GM19438 (cell line): ENCODE results near the gene PCSK1.
"Not testable (repeated sequence)": the region's sequence is repeated elsewhere in the genome, so short reads cannot be mapped to it uniquely, and the experiment has no call there.

Experiments
- ATAC-seq: cut with Tn5 transposase; IDR thresholded peaks from one replicate; pipeline ENCODE4 v1.9.1; 2021; ENCODE audit warnings: low read depth; ENCODE audit not compliant: unreplicated experiment

PCSK1 gene

GRCh38 chr5:96427824-96428223 is 5.2 kb downstream of the PCSK1 start:
- no peak for ATAC-seq

- no peak for ATAC-seq
These were observed 6.2 kb downstream of the PCSK1 start for GRCh38 chr5:96426831-96427230.

GRCh38 chr5:96425443-96425842 is 7.6 kb downstream of the PCSK1 start:
- ATAC-seq = no peak

- no peak for ATAC-seq
These were observed 17.2 kb downstream of the PCSK1 start for GRCh38 chr5:96415897-96416296.

GRCh38 chr5:96412868-96413449 is 20.1 kb downstream of the PCSK1 start:
- no peak for ATAC-seq

- ATAC-seq = no peak
These were observed 23.0 kb downstream of the PCSK1 start for GRCh38 chr5:96410013-96410412.

GRCh38 chr5:96408841-96409538 is 24.1 kb downstream of the PCSK1 start:
- no peak for ATAC-seq

GRCh38 chr5:96408210-96408777 is 24.8 kb downstream of the PCSK1 start:
- ATAC-seq = no peak

GRCh38 chr5:96407436-96407835 is 25.6 kb downstream of the PCSK1 start:
- no peak for ATAC-seq

GRCh38 chr5:96404191-96404867 is 28.7 kb downstream of the PCSK1 start:
- ATAC-seq = no peak

- ATAC-seq = no peak
These were observed 30.5 kb downstream of the PCSK1 start for GRCh38 chr5:96402500-96402899.

GRCh38 chr5:96396878-96397277 is 36.2 kb downstream of the PCSK1 start:
- no peak for ATAC-seq

GRCh38 chr5:96395295-96395694 is 37.8 kb downstream of the PCSK1 start:
- ATAC-seq = not testable (repeated sequence)

GRCh38 chr5:96391921-96392320 is 41.1 kb downstream of the PCSK1 start:
- no peak for ATAC-seq

- no peak for ATAC-seq
These were observed 44.9 kb downstream of the PCSK1 start for GRCh38 chr5:96388176-96388575.

GRCh38 chr5:96387616-96388015 is 45.4 kb downstream of the PCSK1 start:
- no peak for ATAC-seq

GRCh38 chr5:96385538-96385937 is 47.5 kb downstream of the PCSK1 start:
- no peak for ATAC-seq

GRCh38 chr5:96384353-96384752 is 48.7 kb downstream of the PCSK1 start:
- no peak for ATAC-seq

GRCh38 chr5:96381526-96381925 is 51.5 kb downstream of the PCSK1 start:
- ATAC-seq = no peak

- no peak for ATAC-seq
These were observed 53.2 kb downstream of the PCSK1 start for GRCh38 chr5:96379896-96380295.

- ATAC-seq = no peak
These were observed 55.5 kb downstream of the PCSK1 start for GRCh38 chr5:96377597-96377996.

- ATAC-seq = no peak
These were observed 55.9 kb downstream of the PCSK1 start for GRCh38 chr5:96377167-96377566.
